GM12801 (cell line): Measurements from ENCODE around the gene DNASE2B.

Experiments used
- TF ChIP-seq, protein P1 (sequence below): IDR thresholded peaks from one replicate; pipeline ENCODE4 v1.5.1; 2011; ENCODE audit warnings: control low read depth; ENCODE audit not compliant: insufficient read length; ENCODE audit errors: extremely low read depth

DNASE2B gene

GRCh38 chr1:84452436-84452835, 54.2 kb downstream of the DNASE2B start:
- TF ChIP-seq, protein P1, sequence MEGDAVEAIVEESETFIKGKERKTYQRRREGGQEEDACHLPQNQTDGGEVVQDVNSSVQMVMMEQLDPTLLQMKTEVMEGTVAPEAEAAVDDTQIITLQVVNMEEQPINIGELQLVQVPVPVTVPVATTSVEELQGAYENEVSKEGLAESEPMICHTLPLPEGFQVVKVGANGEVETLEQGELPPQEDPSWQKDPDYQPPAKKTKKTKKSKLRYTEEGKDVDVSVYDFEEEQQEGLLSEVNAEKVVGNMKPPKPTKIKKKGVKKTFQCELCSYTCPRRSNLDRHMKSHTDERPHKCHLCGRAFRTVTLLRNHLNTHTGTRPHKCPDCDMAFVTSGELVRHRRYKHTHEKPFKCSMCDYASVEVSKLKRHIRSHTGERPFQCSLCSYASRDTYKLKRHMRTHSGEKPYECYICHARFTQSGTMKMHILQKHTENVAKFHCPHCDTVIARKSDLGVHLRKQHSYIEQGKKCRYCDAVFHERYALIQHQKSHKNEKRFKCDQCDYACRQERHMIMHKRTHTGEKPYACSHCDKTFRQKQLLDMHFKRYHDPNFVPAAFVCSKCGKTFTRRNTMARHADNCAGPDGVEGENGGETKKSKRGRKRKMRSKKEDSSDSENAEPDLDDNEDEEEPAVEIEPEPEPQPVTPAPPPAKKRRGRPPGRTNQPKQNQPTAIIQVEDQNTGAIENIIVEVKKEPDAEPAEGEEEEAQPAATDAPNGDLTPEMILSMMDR, result no peak

- TF ChIP-seq, protein P1, result no peak
Measured at GRCh38 chr1:84462118-84462517, 63.8 kb downstream of the DNASE2B start.
